NCI-H2227 (cell line): ENCODE results near the gene KLHDC9.
A peak's percentile ranks its signal among the peaks of the same experiment; 100 is the strongest.
"Not testable (repeated sequence)": the region's sequence is repeated elsewhere in the genome, so short reads cannot be mapped to it uniquely, and the experiment has no call there.

Experiments used
- DNase-seq: peaks from one replicate; lab custom pipeline; 2025; ENCODE audit not compliant: unreplicated experiment; lab: John Stamatoyannopoulos, UW

The KLHDC9 gene

DNA sequence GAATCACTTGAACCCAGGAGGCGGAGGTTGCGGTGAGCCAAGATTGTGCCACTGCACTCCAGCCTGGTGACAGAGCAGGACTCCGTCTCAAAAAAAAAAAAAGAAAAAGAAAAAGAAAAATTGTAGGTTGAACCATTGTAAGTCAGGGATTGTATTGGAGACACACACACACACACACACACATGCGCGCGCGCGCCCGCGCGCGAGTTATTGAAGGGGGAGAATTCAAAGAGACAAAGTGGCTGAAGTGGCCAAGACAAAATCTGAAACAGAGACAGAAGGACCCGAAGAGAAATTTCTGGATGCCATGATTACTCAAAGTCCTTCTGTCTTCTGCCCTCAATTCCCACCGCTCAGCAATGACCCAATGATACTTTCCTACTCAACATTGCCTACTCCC is 3.7 kb upstream of the KLHDC9 start:
- DNase-seq = no peak

DNA sequence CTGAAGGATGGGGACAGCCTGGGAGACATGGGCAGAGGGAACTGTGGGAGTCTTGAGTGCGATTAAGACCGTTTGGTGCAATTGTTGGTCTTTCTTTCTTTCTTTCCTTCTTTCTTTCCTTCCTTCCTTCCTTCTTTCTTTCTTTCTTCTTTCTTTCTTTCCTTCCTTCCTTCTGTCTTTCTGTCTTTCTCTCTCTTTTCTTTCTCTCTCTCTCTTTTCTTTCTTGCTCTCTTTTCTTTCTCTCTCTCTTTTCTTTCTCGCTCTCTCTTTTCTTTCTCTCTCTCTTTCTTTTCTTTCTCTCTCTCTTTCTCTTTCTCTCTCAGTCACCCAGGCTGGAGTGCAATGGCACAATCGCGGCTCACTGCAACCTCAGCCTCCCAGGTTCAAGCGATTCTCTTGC is 2.9 kb upstream of the KLHDC9 start:
- DNase-seq = no peak

DNA sequence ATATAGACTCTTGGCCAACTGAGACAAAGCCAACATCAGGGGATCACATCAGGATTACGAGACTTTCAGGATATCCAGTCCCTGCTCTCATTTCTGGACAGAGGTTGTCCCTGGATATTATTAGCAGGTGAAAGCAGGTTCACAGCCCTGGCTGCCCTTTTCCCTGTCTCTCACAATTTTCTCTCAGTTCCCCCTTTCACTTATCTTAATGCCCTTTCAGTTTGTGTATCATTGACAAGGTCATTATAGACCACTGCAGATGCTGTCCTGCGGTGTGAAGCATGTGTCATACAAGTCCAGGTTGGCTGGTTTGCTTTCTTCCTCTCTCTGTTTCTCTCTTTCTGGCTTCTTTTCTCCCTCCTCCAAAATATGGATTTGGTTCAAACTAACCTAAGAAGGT is 2.1 kb upstream of the KLHDC9 start:
- DNase-seq = no peak

DNA sequence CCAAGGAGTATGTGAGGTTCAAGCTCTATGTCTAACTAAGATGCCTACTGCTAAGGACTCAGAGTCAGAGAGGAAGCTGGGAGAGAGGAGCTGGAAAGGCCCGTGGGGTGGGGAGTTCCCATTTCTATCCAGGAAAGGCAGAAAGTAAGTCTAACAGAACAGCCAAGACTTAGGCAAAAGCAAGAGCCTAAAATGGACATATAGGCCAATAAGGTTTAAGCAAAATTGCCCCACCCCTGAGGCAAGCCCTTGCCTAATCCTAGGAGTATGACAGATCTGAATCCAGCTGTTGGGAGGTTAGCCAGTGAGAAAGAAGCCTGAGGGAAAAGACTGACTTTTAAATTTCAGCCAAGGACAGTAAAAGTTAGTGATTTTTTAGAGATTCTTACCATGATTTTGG is 1.6 kb upstream of the KLHDC9 start:
- no peak for DNase-seq

DNA sequence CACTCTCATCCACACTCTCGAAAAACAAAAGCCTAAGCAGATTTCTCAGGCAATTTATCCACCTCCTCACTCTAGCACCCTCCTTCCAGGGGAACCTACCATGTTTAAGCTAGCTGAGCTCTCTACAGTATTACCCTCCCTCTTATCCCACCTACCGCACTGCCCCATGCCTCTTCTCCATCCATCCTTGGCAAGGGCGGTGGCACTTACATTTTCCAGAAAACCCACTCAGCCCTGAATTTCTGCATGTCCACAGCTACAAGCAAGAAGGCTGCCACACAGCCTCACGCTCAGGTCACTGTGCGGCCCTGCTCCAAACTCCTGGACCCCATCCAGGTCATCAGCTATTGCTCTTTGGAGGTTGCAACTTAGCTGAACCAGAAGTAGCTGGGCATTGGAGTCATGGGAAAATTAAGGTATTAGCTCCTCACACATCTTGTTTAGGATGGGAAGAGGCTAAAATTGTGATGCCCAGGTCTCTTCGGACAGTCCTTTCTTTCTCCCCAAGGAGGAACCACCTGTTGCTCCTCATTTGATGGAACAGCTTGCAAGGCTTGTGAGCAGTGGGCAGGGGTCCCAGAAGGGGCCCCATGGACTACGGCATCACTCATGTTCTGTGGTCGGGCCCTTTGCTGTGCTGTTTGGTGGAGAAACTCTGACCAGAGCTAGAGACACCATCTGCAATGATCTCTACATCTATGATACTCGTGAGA is 1.1 kb downstream of the KLHDC9 start:
- DNase-seq = no peak

DNA sequence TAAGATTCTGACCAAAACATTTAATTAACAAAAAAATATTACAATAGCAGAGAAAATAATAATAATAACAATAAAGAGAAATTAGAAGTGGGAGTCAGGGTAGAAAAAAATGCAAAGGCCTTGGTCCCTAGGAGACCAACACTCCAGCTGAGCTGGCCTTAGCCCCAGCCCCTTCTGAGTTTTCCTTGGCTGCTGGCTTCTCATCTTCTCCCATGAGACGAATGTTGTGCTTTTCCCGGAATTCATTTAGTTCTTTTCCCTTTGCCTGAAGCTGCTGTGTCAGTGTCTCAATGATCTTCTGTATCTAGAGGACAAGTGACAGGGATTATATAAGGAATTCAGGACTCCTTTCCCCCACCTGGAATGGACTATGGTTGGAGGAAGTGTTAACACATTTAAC is 2.4 kb downstream of the KLHDC9 start:
- no peak for DNase-seq

DNA sequence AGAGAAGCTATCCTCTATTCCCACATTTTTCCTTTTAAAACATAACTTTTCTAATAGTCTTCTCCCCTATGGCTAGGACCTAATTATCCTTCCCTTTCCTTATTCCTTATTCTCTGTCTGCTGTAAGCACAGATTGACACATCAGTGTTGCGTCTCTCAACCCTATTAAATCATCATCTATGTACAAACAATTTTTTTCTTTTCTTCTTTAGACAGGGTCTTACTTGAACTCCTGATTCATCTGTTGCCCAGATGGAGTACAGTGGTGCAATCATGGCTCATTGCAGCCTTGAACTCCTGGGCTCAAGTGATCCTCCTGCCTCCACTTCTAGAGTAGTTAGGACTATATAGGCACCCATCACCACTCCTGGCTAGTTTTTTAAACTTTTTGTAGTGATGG is 8.3 kb downstream of the KLHDC9 start:
- no peak for DNase-seq

DNA sequence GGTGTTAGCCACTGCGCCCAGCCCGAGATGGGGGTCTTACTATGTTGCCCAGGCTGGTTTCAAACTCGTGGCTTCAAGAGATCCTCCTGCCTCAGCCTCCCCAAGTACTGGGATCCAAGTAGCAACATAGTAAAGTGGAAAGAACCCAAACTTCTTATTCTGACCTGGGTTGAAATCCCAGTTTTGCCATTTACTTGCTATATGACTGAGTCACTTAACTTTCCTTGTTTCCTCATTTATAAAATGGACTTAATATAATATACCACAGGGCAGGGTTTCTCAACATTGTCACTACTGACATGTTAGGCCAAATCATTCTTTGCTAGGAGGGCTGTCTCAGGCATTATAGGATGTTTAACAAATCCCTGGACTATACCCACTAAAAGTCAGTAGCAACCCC is 13.0 kb downstream of the KLHDC9 start:
- DNase-seq = no peak

DNA sequence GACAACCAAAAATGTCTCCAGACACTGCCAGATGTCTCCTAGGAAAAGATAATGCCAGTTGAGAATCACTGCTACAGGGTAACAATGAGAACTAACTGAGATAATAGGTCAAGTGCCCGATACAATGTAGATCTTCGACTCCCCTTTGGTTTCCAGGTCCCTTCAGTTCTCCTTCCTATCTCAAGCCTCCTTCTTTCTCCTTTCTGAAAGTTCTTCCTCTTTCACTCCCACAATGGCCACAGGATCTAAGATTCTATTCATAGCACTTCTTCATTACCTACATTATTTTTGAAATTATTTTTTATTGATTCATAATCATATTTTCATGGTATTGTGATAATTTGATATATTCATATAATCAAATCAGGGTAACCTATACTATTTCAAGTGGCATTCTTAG is 13.4 kb downstream of the KLHDC9 start:
- no peak for DNase-seq

DNA sequence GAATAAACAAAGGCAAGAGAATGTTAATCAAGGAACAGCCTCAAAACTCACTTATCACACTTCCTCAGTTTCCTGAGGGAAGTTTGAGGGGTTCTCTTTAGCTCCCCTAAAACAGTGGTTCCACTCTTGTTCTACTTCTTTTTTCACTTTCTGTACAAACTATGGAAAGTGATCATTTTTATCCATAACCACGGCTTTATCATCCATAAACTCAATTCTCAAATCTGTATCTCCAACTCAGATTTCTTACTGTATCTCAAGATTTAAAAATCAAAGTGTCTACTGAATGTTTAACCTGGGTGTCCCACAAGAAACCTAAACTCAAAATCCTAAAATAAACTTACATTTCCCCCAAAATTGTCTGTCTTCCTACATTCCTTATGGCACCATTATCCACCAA is 15.8 kb downstream of the KLHDC9 start:
- no peak for DNase-seq

DNA sequence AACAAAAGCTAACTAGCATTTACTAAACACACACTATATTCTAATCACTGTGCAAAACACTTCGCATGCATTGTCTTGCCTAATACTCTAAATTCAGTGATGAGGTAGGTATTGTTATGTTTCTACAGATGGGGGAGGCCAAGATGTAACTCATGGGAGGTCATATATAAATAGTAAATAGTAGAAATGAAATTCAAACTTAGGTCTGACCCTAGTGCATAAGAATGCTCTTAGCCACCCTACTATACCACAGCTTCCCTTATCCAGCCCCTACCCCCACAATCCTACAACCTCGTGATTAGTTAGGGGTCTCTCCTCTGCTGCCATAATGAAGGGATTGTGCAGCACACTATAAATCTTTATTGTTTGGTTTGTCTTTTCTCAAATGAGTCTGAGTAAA is 16.4 kb downstream of the KLHDC9 start:
- DNase-seq = no peak

DNA sequence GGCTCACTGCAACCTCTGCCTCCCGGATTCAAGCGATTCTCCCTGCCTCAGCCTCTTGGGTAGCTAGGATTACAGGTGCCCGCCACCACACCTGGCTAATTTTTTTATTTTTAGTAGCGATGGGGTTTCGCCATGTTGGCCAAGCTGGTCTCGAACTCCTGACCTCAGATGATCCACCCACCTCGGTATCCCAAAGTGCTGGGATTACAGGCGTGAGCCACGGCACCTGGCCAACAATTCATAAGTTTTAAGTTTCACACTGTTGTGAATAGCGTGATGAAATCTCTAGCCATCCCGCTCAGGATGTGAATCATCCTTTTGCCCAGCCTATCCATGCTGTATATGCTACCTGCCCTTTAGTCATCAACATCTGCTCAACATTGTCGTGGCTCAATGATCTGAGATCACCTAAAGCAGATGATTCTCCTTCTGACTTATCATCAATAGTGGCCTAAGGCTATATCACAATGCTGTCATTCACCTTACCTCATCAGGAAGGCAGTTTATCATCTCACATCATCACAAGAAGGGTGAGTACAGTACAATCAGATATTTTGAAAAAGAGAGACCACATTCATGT is 17.1 kb downstream of the KLHDC9 start:
- no peak for DNase-seq

DNA sequence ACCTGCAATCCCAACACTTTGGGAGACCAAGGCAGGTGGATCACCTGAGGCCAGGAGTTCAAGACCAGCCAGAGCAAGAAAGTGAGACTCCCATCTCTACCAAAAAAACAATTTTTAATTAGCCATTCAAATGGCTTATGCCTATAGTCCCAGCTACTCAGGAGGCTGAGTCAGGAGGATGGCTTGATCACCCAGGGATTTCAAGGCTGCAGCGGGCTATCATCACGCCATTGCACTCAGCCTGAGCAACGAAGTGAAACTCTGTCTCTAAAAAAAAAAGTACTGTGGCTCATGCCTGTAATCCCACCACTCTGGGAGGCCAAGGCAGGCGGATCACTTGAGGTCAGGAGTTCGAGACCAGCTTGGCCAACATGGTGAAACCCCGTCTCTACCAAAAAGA is 17.8 kb downstream of the KLHDC9 start:
- DNase-seq = not testable (repeated sequence)

DNA sequence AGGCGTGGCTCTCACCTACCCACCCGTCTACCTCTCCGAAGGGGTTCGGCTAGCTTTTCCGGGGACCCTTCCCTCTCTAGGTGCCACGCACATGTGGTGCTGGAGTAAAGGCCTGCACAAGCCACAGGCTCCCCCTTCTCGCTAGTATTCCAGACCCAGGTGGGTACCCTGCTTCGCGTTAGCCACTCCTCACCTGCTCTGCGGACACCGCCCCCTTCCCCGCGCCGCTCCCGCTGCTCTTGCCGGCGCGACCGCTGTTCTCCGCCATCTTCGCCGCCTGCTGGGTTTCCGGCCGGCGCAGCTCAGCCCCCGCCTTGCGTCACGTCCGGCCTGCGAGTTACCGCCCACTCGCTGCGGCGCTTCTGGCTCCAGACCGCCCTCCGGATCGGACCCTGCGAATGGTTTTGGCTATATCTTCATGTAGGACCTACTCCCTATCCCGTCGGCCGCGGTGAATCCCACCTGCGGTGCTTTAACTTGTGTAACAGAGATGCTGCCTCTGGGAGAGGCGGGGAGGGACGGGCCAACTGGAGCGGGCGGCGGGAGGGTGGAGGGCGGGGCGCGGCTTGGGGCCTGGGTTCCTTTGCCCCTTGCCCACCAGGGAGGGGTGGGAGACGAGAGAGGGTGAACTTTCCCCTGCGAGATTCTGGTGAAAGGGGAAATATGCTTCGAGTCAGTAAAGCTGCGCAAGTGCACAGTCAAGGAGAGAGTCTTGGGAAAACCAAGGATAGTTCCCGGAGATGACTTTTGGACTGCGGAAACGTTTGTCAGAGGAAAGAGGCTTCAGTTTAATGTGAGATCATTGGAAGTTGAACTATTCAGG is 19.8 kb downstream of the KLHDC9 start, which contains the start of the genes NIT1 and PFDN2:
Gene NIT1 (plus strand): TSS at position 347 of the 823 bp plus-strand sequence. CDS start 72 bp downstream, at position 419.
Gene PFDN2 (minus strand): TSS at position 279 of the 823 bp plus-strand sequence. CDS start 11 bp downstream, at position 268.
- DNase-seq = peak; percentile 92

DNA sequence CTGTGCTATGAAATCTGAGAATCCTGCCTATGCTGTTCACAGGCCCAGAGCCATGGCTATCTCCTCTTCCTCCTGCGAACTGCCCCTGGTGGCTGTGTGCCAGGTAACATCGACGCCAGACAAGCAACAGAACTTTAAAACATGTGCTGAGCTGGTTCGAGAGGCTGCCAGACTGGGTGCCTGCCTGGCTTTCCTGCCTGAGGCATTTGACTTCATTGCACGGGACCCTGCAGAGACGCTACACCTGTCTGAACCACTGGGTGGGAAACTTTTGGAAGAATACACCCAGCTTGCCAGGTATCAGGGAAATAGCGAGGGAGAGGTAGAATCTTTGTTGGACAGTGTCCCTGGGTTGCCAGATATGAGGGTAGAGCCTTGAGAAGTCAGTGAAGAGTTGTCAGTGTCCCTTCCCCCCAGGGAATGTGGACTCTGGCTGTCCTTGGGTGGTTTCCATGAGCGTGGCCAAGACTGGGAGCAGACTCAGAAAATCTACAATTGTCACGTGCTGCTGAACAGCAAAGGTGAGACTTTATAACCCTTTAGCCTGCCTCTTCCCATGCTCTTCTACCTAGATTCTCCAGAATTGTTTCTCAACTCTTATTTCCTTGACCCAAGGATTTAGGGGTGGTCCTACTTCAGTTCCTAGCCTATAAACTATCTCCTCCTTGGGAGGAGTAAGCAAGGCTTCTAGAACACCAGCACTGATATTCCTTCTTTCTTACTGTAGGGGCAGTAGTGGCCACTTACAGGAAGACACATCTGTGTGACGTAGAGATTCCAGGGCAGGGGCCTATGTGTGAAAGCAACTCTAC is 21.1 kb downstream of the KLHDC9 start:
- peak; percentile 64 for DNase-seq

DNA sequence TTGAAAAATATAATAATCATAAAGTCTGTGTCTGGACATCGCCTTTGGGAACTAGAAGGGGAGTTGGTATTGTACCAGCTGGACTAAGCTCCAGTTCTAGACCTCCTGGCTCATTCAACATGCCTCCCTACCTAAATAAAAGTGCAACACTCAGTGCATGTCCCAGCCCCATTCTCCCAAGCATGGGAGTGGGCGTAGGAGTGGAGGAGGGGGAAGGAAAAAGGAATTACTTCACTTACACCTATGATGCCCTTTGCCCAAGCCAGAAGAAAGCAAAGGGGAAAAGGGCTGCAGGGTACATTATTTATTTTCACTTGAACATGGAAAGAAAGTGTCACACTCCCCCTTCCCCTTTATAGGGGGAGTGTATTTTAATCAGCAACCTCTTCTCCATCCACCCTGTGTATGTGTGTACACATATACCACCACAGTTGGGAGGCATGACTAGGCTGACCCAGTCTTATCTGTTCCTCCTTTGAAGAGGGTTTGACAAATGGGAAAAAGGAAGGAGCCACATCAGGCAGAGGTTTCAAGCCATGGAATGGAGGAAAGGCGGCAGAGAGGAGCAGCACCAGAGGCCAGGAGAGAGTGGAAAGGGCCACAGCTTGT is 23.0 kb downstream of the KLHDC9 start:
- no peak for DNase-seq

DNA sequence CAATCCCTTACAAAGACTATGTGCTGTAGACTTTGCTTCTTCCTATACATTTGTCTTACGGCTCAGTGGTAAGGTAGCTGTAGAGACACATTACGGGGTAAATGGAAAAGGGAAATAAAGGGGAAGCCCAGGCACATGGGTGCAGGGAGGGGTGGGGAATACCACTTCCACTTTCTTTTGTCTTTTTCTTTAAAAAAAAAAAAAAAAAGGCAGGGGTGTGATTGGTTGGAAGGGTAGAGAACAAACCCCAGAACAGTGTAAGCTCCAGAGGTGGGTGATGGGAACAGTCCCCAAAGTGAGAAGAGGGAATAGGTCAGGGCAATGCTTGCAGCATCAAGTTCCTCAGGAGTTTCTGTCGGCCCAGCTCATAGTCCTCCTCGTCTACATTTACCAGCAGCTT is 23.7 kb downstream of the KLHDC9 start:
- no peak for DNase-seq

DNA sequence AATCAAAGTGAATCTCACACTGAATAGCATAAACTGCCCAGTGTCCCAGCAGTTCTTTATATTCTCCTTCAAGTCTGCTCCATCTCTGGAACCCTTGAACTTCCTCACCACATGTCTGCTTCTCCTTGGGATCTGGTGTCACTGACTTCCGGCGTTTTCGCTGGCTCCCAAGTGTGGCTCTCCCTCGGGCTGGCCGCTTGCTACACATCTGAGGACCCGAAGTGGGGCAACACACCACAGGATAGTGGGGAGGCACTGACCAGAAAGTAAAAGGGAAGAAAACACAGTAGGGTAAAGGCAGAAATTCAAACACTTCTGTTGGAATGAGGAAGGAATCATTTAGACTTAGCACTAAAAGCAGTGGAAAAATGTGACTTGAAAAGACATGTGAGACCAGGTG is 24.8 kb downstream of the KLHDC9 start:
- no peak for DNase-seq

DNA sequence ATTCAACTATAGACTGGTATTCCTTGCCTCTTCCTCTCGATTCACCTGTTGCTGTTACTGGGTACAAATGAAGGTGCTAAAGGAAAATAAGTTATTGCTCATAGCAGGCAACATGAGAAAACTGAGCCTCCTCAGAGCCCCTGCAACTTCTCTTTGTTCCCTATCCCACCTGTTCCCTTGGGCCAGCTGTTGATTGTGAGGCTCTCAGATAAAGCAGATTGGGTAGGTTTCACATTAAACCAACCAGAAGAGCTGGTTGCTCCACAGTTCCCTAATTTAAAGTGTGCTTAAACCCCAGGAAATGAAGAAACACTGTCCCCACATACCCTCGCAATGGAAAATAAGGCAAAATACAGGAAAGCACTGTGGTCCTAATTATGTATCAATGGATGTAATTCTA is 29.5 kb downstream of the KLHDC9 start:
- no peak for DNase-seq

DNA sequence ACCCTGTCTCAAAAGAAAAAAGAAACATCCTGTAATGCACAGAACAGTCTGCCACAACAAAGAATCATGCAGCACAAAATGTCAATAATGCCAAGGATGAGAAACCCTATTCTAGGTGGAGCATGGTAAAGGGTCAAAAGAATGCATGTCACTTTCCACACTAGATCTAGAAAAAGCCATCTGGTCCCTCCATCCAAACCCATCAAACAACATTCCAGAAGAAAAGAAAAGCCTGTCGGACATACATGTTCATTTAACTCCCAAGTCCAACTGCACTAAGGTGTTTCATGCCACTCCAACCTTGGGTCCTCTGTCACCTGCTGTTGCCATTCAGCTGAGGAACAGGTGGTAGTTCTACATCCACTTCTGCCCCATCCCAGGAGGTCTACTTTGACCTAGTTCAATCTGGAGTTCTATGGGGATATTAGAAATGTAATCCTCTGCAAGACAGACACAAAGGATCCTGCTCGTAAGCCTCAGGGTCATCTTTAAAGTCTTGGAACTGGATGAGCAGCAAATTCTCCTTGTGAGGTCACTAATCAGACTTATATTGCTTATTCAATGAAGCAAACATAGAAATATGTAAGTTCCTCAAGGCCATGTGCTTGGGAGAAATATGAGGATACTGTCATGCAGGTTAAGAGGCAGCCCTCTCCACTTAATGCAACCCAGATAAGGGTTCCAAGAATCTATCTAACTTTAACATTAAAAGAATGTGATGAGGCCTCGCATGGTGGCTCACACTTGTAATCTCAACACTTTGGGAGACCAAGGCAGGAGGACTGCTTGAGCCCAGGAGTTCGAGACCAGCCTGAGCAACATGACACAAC is 30.6 kb downstream of the KLHDC9 start:
- no peak for DNase-seq
